Thyroid gland (tissue), 4 donors: ENCODE data around the gene VMA21.

Experiments used
- CTCF ChIP-seq, 6 experiments: fragments of 200-600 bp in 3 of 6; fragments of 450-650 bp in 3 of 6; sonication (generic) in 3 of 6; IDR thresholded peaks; one replicate each; pipeline ENCODE4 v1.5.1; 2016 to 2019; ENCODE audit warnings: antibody characterized with exemption in 6 of 6, mild to moderate bottlenecking in 2 of 6, inconsistent platforms in 1 of 6, moderate library complexity in 1 of 6
- POLR2A ChIP-seq, 2 donors: fragments of 450-650 bp; IDR thresholded peaks; one replicate each; pipeline ENCODE4 v1.6.1; 2017; ENCODE audit warnings: antibody characterized with exemption in 2 of 2, mild to moderate bottlenecking in 2 of 2, moderate library complexity in 1 of 2

- TF ChIP-seq CTCF (IDR thresholded peaks at IDR 0.05) (no peak), POLR2A (IDR thresholded peaks at IDR 0.05) (no peak)
Observed at GRCh38 chrX:151397741-151398070, 700 bp downstream of the VMA21 start.
